GM03348 (cell line): ENCODE data around the gene HNRNPM.
"Not testable (repeated sequence)": the region's sequence is repeated elsewhere in the genome, so short reads cannot be mapped to it uniquely, and the experiment has no call there.

Experiments
- DNase-seq: peaks from one replicate; pipeline ENCODE4 v3.0.0; 2012; ENCODE audit warnings: low spot score

The HNRNPM gene

GRCh38 chr19:8444677-8445487 lies at the start of gene HNRNPM:
HNRNPM (plus strand) TSS chr19:8444975; CDS start chr19:8444999, 24 bp downstream.
- peak; percentile 100 for DNase-seq

DNA sequence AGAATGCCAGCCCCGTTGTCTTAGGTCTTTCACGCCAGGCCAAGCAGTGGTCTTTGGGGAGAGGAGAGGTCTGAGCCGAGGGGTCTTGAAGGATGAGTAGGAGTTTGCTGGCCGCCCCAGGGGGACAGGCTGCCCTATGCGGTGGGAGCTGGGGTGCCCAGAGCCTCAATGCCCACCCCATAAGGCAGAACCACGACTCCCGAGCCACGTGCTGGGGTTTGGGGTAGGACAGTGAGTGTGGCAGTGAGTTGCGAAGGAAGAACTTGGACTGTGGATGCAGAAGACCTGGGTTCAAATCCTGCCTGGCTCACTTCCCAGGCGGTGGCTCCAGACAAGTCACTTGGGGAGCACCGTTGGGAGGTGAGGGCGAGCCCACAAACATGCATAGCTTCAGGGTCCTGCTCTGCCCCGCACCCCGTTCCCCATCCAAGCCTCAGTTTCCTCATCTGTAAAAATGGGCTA lies 49.1 kb upstream of the HNRNPM start:
- DNase-seq: no peak

GRCh38 chr19:8396185-8396562 lies 48.6 kb upstream of the HNRNPM start:
- DNase-seq: no peak

- DNase-seq: peak; percentile 78
Observed at GRCh38 chr19:8396563-8397203, 48.1 kb upstream of the HNRNPM start.

GRCh38 chr19:8397271-8397670 lies 47.5 kb upstream of the HNRNPM start:
- DNase-seq: no peak

DNA sequence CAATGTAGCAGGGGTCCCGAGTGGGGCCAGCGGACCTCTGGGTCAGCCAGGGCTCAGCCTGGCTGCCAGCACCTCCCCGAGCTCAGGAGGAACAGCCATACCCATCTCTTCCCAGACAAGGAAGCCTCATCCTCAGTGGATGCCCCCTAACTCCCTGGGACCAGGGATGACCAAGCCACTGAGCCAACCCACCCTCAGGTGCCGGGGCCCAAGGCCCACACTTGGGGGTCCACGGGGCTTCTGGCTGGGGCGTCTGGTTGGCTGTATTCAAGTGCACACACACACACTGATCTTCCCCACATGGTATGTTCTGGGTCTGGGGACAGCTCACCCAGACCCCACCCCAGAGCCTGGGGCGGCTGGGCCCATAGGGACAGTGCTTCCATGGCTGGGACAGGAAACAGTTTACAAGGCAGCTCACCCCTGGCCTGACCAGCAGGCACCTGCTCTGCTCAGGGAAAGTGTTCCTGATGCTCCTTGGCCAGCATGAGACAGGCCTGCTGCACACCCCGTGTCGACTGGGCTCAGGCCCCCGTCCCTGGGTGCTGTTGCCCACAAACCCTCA lies 46.9 kb upstream of the HNRNPM start:
- DNase-seq: no peak

DNA sequence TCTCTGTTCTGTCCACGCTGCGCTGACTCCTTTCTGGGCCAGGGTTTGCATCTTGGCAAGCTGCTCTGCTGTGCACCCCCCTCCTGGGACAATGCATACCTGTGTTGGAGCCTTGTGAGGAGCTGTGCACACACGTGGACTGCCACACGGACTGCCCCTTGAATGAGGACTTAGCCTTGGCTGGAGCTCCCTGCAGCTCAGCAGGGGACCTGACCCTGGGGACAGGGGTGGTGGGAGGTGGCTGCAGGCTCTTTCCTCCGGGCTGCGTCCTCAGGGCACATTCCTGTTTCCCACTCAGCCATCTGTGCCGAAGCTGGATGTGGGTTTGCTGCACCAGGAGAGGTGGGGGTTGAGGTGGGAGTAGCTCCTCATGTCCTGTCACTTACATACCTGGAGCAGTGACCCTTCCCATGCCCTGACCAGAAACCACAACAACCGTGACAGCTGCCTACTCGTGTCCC lies 46.4 kb upstream of the HNRNPM start:
- DNase-seq: no peak

GRCh38 chr19:8399681-8400188 lies 45.0 kb upstream of the HNRNPM start:
- DNase-seq: no peak

DNA sequence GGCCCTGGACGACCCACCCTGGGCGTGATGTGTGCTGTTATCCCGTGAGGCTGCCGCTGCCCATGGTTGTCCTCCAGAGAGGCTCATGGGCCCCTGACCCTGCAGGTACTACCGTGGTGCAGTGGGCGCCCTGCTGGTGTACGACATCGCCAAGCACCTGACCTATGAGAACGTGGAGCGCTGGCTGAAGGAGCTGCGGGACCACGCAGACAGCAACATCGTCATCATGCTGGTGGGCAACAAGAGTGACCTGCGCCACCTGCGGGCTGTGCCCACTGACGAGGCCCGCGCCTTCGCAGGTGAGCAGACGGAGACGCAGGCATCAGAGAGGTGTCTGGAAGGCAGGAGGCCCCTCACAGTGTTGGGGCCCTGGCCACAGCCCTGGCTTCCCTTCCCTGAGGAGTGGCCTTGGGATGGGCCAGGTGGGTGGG lies 42.8 kb upstream of the HNRNPM start:
- DNase-seq: no peak

GRCh38 chr19:8403098-8403819 lies 41.5 kb upstream of the HNRNPM start:
- no peak for DNase-seq

- DNase-seq: no peak
Observed at GRCh38 chr19:8403820-8404109, 41.0 kb upstream of the HNRNPM start.

- no peak for DNase-seq
Observed at GRCh38 chr19:8404391-8405151, 40.2 kb upstream of the HNRNPM start.

GRCh38 chr19:8410718-8411117 lies 34.1 kb upstream of the HNRNPM start:
- DNase-seq: not testable (repeated sequence)

DNA sequence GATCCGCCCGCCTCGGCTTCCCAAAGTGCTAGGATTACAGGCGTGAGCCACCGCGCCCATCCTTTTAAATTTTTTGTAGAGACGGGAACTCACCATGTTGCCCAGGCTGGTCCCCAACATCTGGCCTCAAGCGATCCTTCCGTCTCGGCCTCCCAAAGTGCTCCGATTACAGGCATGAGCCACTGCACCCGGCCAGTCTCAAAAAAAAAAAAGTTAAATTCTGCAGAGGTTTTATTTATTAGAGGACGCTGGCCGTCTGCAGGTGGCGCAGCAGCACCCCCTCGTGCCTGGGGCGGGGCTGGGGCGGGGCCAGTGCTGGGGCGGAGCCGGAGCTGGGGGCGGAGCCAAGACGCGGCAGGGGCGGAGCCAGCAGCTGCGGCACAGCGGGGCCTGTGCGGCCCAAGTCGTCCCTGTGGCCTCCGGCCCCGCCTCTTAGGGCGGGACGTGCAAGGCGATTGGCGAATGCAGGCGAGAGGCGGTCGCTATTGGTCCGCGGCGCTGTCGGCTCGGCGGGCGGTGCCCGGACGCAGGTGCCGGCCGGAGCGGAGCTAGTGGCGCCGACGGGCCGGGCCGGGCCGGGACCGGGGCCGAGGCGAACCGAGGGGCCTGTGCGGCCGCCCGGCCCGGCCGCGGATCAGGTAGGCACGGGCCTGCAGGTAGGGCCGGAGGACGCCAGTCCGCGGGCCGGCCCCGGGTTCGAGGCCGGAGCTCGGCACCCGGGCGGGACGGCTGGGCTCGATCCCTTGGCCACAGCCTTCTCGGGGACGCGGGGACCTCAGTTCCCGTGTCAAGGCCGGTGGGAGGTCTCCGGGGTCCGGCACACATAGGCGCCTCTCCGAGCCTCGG lies 31.8 kb upstream of the HNRNPM start, which contains the start of gene MARCHF2:
Gene MARCHF2, plus strand, starts transcription at position 523 of the 846 bp plus-strand sequence. CDS start 8,536 bp downstream, outside the sequence.
- DNase-seq: peak; percentile 99

GRCh38 chr19:8413629-8413995 lies 31.2 kb upstream of the HNRNPM start:
- DNase-seq: no peak

DNA sequence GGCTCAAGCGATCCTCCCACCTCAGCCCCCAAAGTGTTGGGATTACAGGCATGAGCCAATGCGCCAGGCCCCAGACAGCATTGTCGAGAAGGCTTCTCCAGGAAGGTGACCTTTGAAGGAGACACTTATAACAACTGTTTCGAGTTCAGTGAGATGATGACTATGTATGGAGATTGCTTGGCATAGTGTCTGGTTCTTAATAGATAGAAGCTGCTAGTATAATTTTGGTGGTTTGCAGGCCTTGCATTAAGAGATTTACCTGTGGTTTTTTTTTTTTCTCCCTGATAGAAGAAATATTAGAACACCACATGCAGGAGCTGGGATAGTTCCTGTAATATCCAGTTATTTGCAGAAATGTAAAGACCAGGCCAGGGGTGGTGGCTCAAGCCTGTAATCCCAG lies 28.0 kb upstream of the HNRNPM start:
- DNase-seq: no peak

- no peak for DNase-seq
Observed at GRCh38 chr19:8421484-8422461, 23.0 kb upstream of the HNRNPM start.

- DNase-seq: peak; percentile 95
Observed at GRCh38 chr19:8423817-8424223, 21.0 kb upstream of the HNRNPM start.

- not testable (repeated sequence) for DNase-seq
Observed at GRCh38 chr19:8425331-8425730, 19.4 kb upstream of the HNRNPM start.
